Activated B cell treated with CpG ODN at 0.5 μM for 24 hours (primary cell): ENCODE results near the gene BCL7B. TPM values are rescaled to one million over a fixed set of nuclear protein-coding genes. Genes with fewer than 3 reads are reported as not detected.
A peak's percentile ranks its signal among the peaks of the same experiment; 100 is the strongest.
"Not testable (repeated sequence)": the region's sequence is repeated elsewhere in the genome, so short reads cannot be mapped to it uniquely, and the experiment has no call there.

Experiments
- ATAC-seq: fragments of 200-7000 bp; cut with Tn5 transposase; one replicate; pipeline ENCODE4 v1.10.0; 2021; ENCODE audit warnings: low read depth, mild to moderate bottlenecking, moderate library complexity
- CTCF ChIA-PET: fragments of 350-600 bp; sonication (Branson Sonifier 250); formaldehyde crosslinking; loops from one replicate; lab custom pipeline; 2021; ENCODE audit warnings: antibody characterized with exemption; lab: Charles Lee
- POLR2A ChIA-PET: fragments of 350-600 bp; sonication (Branson Sonifier 250); formaldehyde crosslinking; loops from one replicate; lab custom pipeline; 2021; ENCODE audit warnings: antibody characterized with exemption; lab: Charles Lee
- DNase-seq: peaks from one replicate; pipeline ENCODE4 v3.0.0; 2022
- H3K27ac Mint-ChIP-seq: one replicate; pipeline ENCODE4 v1.8.0; 2020; ENCODE audit warnings: mixed read lengths
- H3K27me3 Mint-ChIP-seq: one replicate; pipeline ENCODE4 v1.8.0; 2021; ENCODE audit warnings: mixed read lengths
- H3K36me3 Mint-ChIP-seq: one replicate; pipeline ENCODE4 v1.8.0; 2021; ENCODE audit warnings: low read depth, mixed read lengths
- H3K4me1 Mint-ChIP-seq: one replicate; pipeline ENCODE4 v1.8.0; 2021; ENCODE audit warnings: mixed read lengths
- H3K4me3 Mint-ChIP-seq: one replicate; pipeline ENCODE4 v1.8.0; 2020; ENCODE audit warnings: mild to moderate bottlenecking, mixed read lengths
- H3K9me3 Mint-ChIP-seq: one replicate; pipeline ENCODE4 v1.8.0; 2020; ENCODE audit warnings: mixed read lengths
- intact Hi-C: fragments of 100-400 bp; cut with micrococcal nuclease; formaldehyde crosslinking; loops from one replicate; pipeline ENCODE4 v1.15.1; 2024
- total RNA-seq: library from RNA; stranded (reverse); gene quantifications from 2 replicates; pipeline ENCODE4 v1.2.3, GENCODE V29; 2022
- TF ChIP-seq, protein P1 (sequence below): fragments of 200-600 bp; IDR thresholded peaks from one replicate; pipeline ENCODE4 v1.8.0; 2022; ENCODE audit warnings: antibody characterized with exemption, mild to moderate bottlenecking

The BCL7B gene
- total RNA-seq, 1 donor from 2014 or later, result 62.6 TPM

DNA sequence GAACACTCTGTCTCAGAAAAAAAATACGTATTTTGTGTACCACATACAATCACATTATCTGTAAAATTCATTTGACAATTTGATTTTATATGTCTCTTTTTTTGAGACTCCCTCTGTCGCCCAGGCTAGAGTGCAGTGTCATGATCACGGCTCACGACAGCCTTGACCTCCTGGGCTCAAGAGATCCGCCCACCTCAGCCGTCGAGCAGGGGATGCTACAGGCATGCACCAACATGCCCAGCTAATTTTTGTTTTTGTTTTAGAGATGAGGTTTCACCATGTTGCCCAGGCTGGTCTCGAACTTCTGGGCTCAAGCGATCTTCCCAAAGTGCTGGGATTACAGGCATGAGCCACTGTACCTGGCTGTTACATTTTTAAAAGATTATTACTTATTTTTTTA lies 23.7 kb downstream of the BCL7B start:
- Mint-ChIP-seq H3K4me1 (no peaks in the 10 kb centered on the region), H3K9me3 (no peaks in the 10 kb centered on the region), H3K4me3 (no peak overlapping the region), H3K27me3 (no peaks in the 10 kb centered on the region), H3K27ac (no peak overlapping the region), H3K36me3 (peaks cover 39% of the 10 kb centered on the region)
- POLR2A ChIA-PET, result no interaction called here
- no peak for DNase-seq
- CTCF ChIA-PET, result no interaction called here
- intact Hi-C loops, result no loop called here
- ATAC-seq, result no peak
- TF ChIP-seq, protein P1, sequence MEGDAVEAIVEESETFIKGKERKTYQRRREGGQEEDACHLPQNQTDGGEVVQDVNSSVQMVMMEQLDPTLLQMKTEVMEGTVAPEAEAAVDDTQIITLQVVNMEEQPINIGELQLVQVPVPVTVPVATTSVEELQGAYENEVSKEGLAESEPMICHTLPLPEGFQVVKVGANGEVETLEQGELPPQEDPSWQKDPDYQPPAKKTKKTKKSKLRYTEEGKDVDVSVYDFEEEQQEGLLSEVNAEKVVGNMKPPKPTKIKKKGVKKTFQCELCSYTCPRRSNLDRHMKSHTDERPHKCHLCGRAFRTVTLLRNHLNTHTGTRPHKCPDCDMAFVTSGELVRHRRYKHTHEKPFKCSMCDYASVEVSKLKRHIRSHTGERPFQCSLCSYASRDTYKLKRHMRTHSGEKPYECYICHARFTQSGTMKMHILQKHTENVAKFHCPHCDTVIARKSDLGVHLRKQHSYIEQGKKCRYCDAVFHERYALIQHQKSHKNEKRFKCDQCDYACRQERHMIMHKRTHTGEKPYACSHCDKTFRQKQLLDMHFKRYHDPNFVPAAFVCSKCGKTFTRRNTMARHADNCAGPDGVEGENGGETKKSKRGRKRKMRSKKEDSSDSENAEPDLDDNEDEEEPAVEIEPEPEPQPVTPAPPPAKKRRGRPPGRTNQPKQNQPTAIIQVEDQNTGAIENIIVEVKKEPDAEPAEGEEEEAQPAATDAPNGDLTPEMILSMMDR, result no peak

GRCh38 chr7:73532224-73532623 lies 25.3 kb downstream of the BCL7B start:
- H3K27me3 Mint-ChIP-seq, result no peaks in the 10 kb centered on the region

GRCh38 chr7:73530800-73531199 lies 26.7 kb downstream of the BCL7B start:
- no peaks in the 10 kb centered on the region for H3K27me3 Mint-ChIP-seq
- H3K36me3 Mint-ChIP-seq, result peaks cover 13% of the 10 kb centered on the region
- ChIA-PET CTCF (no interaction called here), POLR2A (no interaction called here)
- DNase-seq (no peak), ATAC-seq (no peak)
- no peaks in the 10 kb centered on the region for H3K9me3 Mint-ChIP-seq
- no peak overlapping the region for H3K4me3 Mint-ChIP-seq
- no peak overlapping the region for H3K27ac Mint-ChIP-seq
- H3K4me1 Mint-ChIP-seq, result peaks cover 15% of the 10 kb centered on the region
- intact Hi-C loops, result no loop called here
- TF ChIP-seq, protein P1, result no peak

More at GRCh38 chr7:73532224-73532623, 25.3 kb downstream of the BCL7B start:
- DNase-seq (no peak), ATAC-seq (no peak)
- ChIA-PET POLR2A (no interaction called here), CTCF (no interaction called here)
- H3K4me3 Mint-ChIP-seq, result no peak overlapping the region
- H3K27ac Mint-ChIP-seq, result no peak overlapping the region
- peaks cover 8% of the 10 kb centered on the region for H3K4me1 Mint-ChIP-seq
- intact Hi-C loops, result no loop called here
- TF ChIP-seq, protein P1, result no peak
- H3K36me3 Mint-ChIP-seq, result peaks cover 25% of the 10 kb centered on the region
- H3K9me3 Mint-ChIP-seq, result no peaks in the 10 kb centered on the region

- no peak for ATAC-seq
- no peak overlapping the region for H3K4me3 Mint-ChIP-seq
- H3K27ac Mint-ChIP-seq, result peak overlapping the region; percentile 79
- no peak for DNase-seq
- intact Hi-C loops, result no loop called here
- TF ChIP-seq, protein P1, result no peak
- ChIA-PET POLR2A (interaction anchor here (0.6 kb wide), 1 partner anchor 9 kb away, joined by 3 read pairs; no protein-coding TSS in a partner anchor), CTCF (no interaction called here)
- peaks cover 36% of the 10 kb centered on the region for H3K4me1 Mint-ChIP-seq
- no peaks in the 10 kb centered on the region for H3K9me3 Mint-ChIP-seq
- no peaks in the 10 kb centered on the region for H3K27me3 Mint-ChIP-seq
- peaks cover 4% of the 10 kb centered on the region for H3K36me3 Mint-ChIP-seq
These were observed 30.3 kb downstream of the BCL7B start for GRCh38 chr7:73526896-73527821.

DNA sequence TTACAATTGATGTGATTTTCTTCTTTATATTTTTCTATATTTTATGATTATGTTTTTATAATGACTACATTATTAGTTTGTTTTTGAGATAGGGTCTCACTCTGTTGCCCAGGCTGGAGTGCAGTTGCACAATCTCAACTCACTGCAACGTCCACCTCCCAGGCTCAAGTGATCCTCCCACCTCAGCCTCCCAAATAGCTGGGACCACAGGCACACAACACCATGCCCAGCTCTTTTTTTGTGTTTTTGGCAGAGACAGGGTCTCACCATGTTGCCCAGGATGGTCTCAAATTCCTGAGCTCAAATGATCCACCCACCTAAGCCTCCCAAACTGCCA lies 31.4 kb downstream of the BCL7B start:
- H3K4me1 Mint-ChIP-seq, result peaks cover 38% of the 10 kb centered on the region

More for the DNA sequence above, 31.4 kb downstream of the BCL7B start:
- H3K36me3 Mint-ChIP-seq, DNase-seq, H3K4me3 Mint-ChIP-seq, CTCF ChIA-PET, H3K27me3 Mint-ChIP-seq, H3K9me3 Mint-ChIP-seq, intact Hi-C loops, ATAC-seq: not testable (repeated sequence)
- POLR2A ChIA-PET, result interaction anchor here (0.6 to 1.0 kb wide), 3 partner anchors 31 to 728 kb away, joined by 3 read pairs; partner anchors contain the start of gene TBL2
- peak overlapping the region; percentile 79 for H3K27ac Mint-ChIP-seq
